GM19240 (cell line): ENCODE measurements around the gene CEBPG.

Experiments
- DNase-seq: peaks from one replicate; pipeline ENCODE4 v3.0.0; 2011; ENCODE audit warnings: low spot score; ENCODE audit not compliant: insufficient read length

CEBPG gene

DNA sequence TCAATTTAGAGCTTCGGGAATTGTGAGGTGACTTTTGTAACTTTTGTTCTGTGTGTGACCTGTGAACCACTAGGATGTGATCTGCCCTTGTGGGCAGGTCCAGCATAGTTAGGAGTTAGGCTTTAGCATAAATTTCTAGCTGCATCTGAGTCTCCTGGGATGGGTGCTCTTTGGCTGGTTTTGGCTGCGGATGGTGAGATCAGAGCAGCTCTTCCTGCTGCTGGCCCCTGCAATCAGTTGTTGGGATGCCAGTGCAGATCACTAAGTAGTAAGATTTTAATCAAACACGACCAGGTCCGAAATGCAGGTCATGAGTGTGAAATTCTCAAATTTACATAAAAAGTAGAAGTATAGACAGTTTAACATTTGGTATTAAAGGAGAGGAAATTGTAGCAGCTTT, 8.5 kb downstream of the CEBPG start:
- DNase-seq, result no peak

DNA sequence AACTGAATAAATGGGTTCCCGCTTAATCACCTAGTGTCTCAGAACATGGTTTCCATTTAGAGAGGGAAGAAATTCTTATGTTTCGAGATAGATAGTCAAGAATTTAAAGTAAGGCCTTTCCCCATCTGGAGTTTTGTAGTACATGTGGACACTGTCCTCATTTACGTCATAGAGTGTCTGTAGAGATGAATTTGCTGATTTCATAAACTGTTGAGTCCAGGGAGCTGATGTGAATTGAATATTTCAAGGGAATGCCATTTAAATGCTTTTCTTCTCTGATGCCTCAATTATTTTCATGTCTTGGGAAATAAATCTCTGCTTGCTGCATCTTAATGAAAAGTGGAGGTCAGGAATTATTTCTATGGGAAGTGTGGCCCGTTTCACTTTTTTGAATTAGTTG, 9.5 kb downstream of the CEBPG start:
- DNase-seq, result no peak

DNA sequence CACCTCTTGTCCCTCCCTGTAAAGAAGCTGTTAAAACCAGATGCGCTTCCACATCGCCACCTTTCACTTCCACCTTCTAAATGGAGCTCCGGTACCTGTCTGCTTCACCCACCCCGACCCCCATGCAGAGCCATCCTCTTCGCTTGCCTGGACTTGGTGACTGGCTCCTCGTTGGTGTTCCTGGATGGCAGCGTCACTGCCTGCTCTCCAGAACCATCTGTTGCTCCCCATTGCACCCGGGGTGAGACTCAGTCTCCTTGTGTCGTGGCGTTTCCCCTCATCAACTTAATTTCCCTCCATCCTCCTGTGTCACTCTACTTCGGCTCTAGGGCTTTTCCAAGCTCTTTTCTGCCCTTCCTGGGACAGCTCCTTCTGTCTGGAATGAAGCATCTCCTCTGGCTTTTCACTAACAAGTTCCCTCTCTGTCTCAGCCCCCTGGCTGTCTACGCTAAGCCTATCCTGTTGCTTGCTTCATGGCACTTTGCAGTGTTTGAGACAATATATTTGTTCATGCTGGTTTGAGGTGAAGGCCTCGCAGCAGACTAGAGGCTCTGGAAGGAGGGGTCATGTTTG, 10.3 kb downstream of the CEBPG start:
- DNase-seq, result no peak

DNA sequence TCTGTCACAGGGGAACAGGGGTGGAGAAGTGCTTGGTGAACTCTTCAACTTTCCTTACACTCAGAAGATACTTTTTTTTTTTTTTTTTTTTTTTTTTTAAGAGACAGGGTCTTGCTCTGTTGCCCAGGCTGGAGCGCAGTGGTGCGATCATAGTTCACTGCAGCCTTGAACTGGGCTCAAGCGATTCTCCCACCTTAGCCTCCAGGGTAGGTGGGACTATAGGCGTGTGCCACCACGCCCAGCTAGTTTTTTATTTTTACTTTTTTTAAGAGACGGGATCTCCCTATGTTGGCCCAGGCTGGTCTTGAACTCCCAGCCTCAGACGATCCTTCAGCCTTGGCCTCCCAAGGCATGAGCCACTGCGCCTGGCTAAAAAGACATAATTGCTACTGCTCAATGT, 11.5 kb downstream of the CEBPG start:
- DNase-seq, result no peak

DNA sequence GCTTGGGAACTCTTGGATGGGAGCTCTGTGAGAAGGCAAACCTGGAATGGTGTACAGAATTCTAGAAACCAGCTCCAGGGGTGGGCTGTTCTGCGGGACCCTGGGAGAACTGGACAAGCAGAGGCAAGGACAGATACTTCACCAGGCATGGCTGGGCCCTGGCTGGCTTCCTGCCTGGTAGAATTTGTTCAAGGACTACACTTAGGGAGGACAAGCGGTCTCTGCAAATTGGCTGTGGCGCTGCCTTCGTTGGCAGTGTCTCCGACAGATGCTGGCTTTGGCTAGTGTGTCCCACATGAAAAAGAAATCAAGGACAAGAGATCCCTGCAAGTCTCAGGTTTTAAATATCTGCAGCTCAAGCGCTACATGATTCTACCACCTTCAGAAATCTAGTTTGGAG, 12.4 kb downstream of the CEBPG start:
- no peak for DNase-seq

DNA sequence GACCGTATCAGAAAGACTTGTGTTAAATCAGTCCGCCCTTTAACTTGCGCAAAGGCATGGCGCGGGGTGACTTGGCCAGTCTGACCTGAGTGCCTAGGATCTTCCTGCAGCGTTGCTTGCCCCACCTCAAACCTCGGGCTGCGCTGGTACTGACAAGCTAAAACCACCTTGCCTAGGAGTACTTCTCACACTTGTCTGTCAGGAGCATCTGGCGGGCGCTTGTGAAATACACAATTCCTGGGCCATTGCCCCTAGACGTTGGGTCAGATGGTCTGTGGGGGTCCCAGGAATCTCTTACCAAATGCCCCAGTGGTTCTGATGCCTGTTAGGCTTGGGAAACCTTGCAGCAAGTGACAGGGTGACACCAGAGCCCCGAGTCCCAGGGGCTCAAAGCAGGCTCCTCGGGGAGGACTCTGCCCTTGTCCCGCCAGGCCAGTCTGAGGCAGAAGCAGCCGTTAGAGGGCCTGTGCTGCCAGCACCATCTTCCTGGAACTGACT, 12.9 kb downstream of the CEBPG start:
- DNase-seq, result no peak

DNA sequence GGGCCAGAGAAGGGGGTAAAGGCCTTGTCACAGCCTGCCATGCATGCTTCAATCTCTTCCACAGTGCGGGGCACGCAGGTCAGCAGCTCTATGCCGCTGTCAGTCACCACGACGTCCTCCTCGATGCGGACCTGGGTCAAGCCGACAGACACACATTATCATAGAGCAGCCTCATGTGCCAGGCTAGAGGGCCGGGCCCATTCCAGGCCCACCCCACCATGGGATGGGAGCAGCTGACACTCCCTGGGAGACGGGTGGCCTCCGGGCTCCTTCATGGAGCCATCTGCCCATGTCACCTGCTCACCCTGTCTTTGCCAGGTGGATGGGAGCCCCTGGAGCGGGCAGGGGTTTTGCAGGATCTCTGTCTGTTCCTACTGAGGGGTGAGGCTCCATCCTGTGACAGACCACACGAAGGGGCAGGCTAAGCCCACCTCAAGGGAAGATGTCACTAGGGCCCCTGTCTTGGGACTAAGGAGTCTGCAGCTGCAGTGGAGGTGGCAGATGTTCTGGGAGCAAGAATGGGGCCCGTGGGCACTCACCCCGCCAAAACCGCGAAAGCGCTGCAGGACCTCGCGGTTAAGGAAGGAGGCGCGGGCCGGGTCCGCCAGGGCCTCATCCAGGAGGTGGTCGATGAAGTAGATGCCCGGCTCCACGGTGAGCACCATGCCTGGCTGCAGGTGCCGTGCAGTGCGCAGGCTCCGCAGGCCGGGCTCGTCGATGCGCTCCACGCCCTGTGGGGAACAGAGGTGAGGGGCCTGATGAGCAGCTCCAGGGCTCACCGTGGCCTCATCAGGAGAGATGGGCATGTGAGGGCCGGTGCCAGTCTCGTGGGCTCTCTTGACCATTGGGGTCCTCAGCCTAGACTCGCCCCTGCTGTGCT, 14.1 kb downstream of the CEBPG start:
- DNase-seq, result no peak

DNA sequence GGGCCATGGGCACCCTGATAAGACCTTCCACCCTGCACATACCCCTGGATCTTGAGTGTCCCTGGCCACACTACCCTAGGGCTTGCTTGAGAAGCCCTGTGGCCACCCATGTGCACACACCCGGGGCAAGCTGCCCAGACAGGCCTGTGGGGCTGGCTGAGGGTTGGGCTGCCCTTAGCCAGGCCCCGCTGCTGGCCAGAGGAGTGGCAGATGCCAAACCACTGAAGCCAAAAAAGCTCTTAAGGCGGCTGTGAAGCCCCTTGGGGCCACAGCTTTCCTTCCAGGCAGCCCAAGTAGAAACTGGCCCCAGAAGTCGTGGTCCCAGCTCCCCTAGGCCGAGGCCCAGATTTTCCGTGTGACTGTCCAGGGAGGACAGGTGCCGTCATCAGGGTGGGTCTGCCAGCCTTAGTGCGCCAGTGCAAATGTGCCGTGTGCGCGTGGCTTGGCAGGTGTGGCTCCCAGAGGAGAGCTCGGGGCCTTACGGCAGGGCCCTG, 14.8 kb downstream of the CEBPG start:
- DNase-seq, result no peak

DNA sequence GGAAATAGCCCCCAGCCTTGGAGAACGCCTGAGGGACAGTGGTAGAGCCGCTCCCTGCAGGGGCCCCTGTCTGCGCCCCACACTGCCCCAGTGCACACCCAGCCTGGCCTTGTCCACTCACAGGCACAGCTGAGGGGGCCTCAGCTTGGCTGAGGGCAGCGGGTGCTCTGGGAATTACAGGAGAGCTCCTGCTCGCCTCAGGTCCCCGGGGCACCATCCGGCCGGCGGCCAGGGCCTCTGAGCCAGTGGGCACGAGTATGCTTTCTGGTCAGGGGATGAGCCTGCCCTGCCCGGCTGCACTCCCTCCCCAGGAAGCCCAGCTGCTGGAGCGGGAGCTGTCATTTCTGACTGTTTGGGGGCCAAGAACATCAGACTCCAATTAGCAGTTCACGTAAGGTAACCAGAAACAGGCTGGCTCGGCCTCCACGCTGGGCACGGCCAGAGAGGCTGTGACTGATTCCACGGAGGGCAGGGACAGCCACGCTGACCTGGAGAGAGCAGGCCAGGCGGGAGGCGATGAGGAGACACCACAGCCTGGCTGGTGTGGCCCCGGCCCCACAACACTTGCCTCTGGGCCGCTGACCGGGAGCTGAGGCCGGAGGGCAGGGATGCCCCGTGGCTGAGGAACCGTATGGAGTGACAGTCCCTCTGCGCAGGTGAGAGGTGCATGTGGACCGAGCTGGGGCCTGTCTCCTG, 15.4 kb downstream of the CEBPG start:
- DNase-seq, result no peak

DNA sequence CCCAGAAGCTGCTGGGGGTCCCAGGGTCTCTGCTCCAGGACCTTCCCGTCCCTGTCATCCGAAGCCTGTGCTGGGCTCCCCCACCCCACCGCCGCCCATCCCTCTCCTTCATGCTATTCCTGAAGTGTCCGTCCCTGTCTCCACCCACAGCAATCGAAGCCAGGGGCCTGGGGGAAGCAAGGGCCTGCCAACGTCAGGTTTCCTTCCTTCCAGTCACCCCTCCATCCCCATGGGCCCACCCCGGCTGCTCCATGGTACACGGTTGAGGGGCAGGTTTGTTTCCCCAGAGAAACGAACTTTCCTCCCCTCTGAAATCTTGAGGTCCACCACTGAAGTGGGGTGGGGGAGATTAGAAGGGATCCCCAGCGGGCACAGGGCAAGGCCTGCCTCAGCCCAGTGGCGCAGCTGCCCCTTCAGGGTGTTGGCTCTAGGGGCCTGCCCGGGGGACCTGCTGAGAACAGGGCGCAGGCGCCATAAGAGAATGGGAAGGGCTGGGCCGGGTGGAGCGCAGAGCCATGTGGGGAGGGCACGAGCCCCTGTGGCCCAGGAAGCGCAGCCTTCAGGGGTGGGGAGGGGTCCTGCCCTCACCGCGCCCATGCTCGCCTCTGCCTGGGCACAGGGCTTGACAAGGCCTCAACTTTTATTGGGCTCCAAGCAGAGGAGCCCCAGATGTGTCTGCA, 16.1 kb downstream of the CEBPG start:
- no peak for DNase-seq

DNA sequence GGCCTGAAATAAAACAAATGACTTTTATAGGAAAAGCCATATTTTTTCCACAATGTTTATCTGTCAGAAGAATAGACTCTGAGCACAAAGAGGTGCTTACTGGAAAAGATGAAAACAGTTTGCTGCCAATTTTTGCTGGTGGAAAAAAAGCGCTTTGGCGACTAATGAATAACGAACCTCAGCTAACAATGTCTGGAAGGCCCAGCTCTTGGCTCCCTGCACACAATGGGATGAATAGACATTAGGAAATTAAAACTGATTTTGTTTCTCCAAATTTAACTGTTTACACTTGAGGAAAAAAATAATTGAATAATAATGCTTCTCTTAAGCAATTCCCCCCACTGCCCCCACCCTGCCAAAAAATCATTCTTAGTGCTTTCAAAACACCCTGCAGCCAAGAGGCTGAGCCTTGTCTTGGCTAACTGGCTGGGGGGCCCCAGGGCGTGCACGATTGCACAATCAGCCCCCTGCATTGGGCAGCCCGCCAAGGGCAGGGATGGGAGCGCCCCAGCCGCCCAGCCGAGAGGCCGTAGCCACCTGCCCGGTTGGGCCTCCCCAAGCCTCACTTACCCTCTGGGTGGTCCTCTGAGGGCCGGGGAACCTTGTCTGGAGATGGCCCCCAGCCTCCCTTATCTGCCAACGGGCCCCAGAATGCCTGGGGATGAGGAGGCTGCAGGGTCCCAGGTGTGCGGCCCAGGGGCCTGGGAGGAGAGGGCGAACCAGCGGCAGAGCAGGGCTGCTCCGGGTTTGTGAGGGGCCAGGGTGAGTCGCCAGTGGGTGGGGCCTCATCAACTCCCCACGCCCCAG, 16.8 kb downstream of the CEBPG start:
- DNase-seq, result no peak

DNA sequence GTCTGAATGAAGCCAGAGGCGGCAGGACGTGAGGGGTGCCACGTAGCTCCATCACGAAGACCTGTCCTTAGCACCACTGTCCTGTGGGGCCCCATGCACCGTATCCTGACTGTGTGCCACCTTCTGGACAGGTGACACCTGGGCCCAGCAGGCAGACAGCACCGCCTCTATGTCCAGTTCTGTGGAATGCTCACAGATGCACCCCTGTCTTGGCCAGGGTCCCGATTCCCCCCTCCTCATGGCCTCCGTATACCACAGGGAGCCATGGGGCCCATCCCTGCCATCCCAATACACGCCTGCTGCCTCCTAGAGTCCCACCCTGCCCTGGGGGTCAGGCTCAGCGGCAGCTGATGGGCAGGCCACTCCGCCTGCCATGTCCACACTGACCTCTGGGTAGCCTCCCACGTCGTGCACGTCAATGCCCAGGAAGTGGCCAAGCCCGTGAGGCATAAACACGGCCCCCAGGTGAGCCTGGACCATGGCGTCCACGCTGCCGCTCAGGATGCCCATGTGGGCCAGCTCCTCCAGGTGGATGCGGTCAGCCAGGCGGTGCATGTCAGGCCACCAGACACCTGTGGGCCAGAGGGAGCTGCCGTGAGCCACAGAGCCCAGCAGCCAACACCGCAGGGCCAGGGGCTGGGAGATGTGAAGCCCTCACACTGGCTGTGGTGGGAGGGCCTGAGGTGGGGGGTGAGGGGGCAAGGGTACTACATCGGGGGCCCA, 17.6 kb downstream of the CEBPG start:
- DNase-seq, result no peak

DNA sequence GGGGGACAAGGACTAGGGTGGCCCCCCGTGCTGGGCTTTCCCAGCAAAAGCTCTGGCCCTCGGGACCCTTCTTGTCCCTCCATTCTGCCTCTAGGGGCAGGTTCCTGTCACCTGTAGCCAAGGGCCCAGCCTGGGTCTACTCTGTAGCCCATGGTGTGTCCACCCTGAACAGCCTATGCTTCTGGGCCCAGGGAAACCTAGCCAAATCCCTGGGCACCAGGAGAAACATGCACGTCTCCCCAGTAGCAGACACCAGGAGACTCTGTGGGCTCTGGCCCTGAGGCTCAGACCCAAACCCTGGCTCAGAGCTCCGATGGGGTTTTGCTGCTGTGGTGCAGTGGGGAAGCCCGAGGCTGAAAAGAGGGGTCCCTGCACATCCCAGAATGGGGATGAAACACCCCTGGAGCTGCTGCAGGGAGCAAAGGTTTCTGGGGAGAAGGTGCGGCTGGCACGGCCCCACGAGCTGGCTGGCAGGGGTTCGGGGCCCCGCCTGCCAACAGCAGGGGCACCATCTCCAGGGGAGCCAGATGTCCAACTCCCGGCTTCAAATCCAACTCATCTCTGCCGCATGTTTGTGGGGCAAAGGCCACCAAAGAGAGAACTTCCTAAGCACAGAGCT, 18.2 kb downstream of the CEBPG start:
- no peak for DNase-seq

DNA sequence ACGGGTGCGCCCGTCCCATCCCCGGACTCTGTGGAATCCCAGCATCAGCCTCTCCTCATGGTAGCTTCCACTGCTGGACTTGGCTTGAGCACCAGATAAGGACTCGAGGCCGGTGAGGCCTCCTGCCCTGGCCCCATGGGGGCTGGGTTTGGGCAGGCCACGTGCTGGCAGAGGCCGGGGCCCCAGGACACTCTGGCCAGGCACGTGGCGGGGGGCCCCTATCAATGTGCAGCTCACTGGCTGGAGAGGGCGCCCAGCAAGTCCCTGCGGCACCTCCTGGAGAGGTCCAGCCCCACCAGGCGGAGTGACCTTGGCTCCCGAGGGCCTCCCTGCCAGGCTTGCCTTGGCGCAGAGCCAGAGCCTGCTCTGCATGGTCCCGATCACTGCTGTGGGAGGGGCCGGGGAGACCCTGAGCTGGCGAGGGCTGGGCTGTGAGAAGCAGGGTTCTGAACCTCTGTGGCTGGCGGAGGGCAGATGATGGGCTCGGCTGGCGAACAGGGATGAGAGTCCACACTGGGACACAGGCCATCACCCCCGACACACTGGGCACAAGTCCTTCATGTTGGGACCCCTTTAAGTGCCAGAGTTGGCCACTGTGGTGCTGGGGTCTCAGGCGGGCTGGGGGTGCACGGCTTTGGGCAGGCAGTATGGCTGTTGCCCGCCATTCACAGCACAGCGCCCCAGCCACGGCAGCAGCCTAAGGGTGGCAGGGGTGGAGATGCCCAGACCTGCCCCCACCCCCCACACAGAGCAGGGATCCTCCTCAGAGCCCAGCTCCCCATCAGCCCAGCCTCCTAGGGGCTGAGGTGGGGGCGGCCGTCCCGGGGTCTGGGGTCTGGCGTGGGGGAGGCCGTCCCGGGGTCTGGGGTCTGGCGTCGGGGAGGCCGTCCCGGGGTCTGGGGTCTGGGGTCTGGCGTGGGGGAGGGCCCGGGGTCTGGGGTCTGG, 19.1 kb downstream of the CEBPG start:
- DNase-seq, result no peak

DNA sequence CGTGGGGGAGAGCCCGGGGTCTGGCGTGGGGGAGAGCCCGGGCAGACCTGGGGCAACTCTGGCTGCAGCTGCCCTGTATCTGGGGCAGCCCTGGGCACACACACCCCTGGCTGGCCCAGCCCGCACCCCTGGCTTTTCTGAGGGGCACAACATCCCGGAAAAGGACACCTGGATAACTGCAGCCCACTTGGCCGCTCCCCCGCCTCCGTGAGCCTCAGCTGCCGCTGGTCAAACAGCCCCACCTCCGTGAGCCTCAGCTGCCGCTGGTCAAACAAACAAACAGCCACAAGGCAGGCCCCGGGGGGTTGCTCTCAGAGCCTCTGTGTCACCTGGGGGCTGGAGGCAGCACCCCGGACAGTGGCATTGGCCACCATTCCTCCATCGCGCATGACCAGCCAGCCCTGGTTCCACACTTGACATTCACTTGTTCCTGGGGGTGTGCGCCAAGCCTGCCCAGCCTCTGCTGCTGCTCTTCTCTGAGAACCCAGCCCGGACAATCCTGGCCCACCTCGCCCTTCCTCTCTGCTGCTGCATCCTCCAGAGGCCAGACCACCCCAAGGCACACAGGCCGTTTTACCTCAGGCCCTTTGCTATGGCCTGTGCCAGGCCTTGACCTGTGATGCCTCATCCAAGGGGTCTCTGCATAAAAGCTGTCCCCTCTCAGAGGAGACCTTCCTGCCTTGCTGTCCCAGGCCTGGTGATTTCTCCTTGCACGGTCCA, 19.9 kb downstream of the CEBPG start:
- DNase-seq, result no peak

DNA sequence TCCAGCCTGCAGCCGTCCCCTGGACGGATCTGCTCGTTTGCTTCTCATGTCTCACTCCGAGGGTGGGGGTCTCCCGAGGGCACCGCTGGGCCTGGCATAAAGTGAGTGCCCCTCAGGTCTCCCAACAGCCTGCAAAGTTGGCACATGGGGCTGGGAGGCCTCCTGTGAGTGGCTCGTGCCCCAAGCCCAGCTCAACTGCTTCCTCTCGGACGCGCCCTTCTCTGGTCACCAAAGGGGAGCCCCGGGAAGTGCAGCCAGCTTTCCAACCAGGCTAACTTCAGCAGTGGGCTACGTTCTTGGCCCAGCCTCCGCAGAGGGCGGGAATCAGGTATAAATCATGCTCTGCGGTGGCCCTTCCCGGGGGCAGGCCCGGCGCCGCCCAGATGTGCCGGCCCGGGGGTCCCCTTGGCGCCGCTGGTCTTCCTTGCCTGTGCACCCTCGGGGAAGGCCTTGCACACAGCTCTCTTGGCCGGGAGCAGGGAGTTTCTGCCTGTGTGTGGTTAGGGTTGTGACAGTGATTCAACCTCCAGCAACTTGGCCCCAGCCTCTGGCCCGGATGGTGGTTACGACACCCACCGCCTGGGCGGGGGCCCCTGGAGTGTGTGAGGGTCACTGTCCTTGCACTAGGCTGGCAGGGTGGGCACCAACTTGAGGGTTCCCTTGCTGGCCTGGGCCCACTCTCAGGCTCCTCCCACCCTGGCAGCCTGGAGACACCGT, 20.7 kb downstream of the CEBPG start:
- no peak for DNase-seq
